CD4-positive, alpha-beta T cell (primary cell): ENCODE results near the gene SH3BGRL2. TPM values are rescaled to one million over a fixed set of nuclear protein-coding genes. Genes with fewer than 3 reads are reported as not detected.

Experiments
- ATAC-seq: fragments of 200-7000 bp; cut with Tn5 transposase; one replicate; pipeline ENCODE4 v1.10.0; 2022; ENCODE audit warnings: mild to moderate bottlenecking; ENCODE audit not compliant: poor library complexity
- CTCF ChIA-PET: fragments of 350-600 bp; sonication (Branson Sonifier 250); formaldehyde crosslinking; loops from one replicate; lab custom pipeline; 2021; ENCODE audit warnings: antibody characterized with exemption, inconsistent platforms; lab: Charles Lee
- POLR2A ChIA-PET: fragments of 350-600 bp; sonication (Branson Sonifier 250); formaldehyde crosslinking; loops from one replicate; lab custom pipeline; 2021; ENCODE audit warnings: antibody characterized with exemption, inconsistent platforms; lab: Charles Lee
- DNase-seq, 14 experiments: peaks; one replicate each; pipeline ENCODE4 v3.0.0-alpha.2; 2013 to 2020; ENCODE audit warnings: mixed read lengths in 2 of 14
- H3K27ac ChIP-seq, 2 donors: one replicate each; pipeline versions ENCODE4 v1.5.1 to v1.7.0; 2013; ENCODE audit warnings: low read length in 2 of 2, low read depth in 1 of 2, mild to moderate bottlenecking in 1 of 2
- H3K27me3 ChIP-seq, 2 experiments: 1 replicate in 1 of 2; 2 replicates in 1 of 2; pipeline versions ENCODE4 v1.6.1 to v1.7.0; 2013; ENCODE audit warnings: low read length in 2 of 2, control low read depth in 1 of 2, mild to moderate bottlenecking in 1 of 2, moderate library complexity in 1 of 2; ENCODE audit not compliant: insufficient read depth in 2 of 2, control insufficient read depth in 1 of 2
- H3K36me3 ChIP-seq: one replicate; pipeline ENCODE4 v1.6.1; 2013; ENCODE audit warnings: low read length, control low read depth; ENCODE audit not compliant: insufficient read depth
- H3K4me1 ChIP-seq: one replicate; pipeline ENCODE4 v1.6.1; 2013; ENCODE audit warnings: low read length, control low read depth; ENCODE audit not compliant: insufficient read depth
- H3K4me3 ChIP-seq: one replicate; pipeline ENCODE4 v1.5.1; 2013; ENCODE audit warnings: mild to moderate bottlenecking, low read length, moderate library complexity
- H3K9me3 ChIP-seq, 2 experiments: 1 replicate in 1 of 2; 2 replicates in 1 of 2; pipeline versions ENCODE4 v1.6.1 to v1.7.0; 2013; ENCODE audit warnings: low read length in 2 of 2, mild to moderate bottlenecking in 2 of 2, control low read depth in 1 of 2, moderate library complexity in 1 of 2; ENCODE audit not compliant: control insufficient read depth in 1 of 2, insufficient read depth in 1 of 2
- H3K27ac Mint-ChIP-seq: one replicate; pipeline ENCODE4 v1.8.0; 2020; ENCODE audit warnings: mixed read lengths
- H3K27me3 Mint-ChIP-seq: one replicate; pipeline ENCODE4 v1.8.0; 2021; ENCODE audit warnings: mixed read lengths
- H3K36me3 Mint-ChIP-seq: one replicate; pipeline ENCODE4 v1.8.0; 2021; ENCODE audit warnings: low read depth, mixed read lengths
- H3K4me1 Mint-ChIP-seq: one replicate; pipeline ENCODE4 v1.8.0; 2021; ENCODE audit warnings: low read depth, mixed read lengths
- H3K4me3 Mint-ChIP-seq: one replicate; pipeline ENCODE4 v1.8.0; 2020; ENCODE audit warnings: mild to moderate bottlenecking, mixed read lengths
- H3K9me3 Mint-ChIP-seq: one replicate; pipeline ENCODE4 v1.8.0; 2020; ENCODE audit warnings: mixed read lengths
- CTCF ChIP-seq: fragments of 200-600 bp; IDR thresholded peaks from one replicate; pipeline ENCODE4 v1.8.0; 2022; ENCODE audit warnings: antibody characterized with exemption, mild to moderate bottlenecking
- intact Hi-C, 2 experiments: fragments of 100-400 bp; cut with DNase I in 1 of 2; cut with micrococcal nuclease in 1 of 2; formaldehyde crosslinking; loops; one replicate each; pipeline versions ENCODE4 v1.15.1 to v1.9.0; 2023 to 2025; cut with DNase I, micrococcal nuclease
- total RNA-seq, 174 experiments: library from RNA in 2 of 174; stranded (reverse) in 2 of 174; gene quantifications; one replicate each; pipeline ENCODE4 v1.2.3 and lab custom pipeline; 2021 to 2026

SH3BGRL2 gene
- total RNA-seq, 2 experiments from 2014 or later, result 0.25 to 0.38 TPM

DNA sequence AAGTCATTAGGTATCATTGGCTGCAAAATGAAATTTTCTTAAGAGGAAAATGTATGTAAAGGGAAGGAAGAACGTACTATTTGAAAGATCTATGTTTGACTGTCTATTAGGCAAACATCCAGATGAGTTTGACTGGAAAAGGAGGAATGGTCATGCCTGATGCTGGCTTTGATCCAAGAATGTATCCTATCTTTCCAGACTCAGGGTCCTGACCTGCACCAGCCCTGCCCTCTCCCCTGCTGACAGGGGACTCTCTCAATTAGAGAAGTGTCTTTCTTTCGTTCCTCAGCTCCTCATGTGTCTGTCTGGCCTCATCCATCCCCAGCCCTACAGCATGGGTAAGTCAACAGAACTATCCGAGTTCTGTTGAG, 21.9 kb upstream of the SH3BGRL2 start:
- no peak overlapping the region for H3K27ac Mint-ChIP-seq
- no peaks in the 10 kb centered on the region for H3K27me3 ChIP-seq
- no peak for ATAC-seq
- H3K27ac ChIP-seq, result no peak overlapping the region
- no peaks in the 10 kb centered on the region for H3K4me1 Mint-ChIP-seq
- H3K4me3 ChIP-seq, result no peak overlapping the region
- H3K9me3 Mint-ChIP-seq, result no peaks in the 10 kb centered on the region
- ChIA-PET CTCF (no interaction called here), POLR2A (no interaction called here)
- H3K4me3 Mint-ChIP-seq, result no peak overlapping the region
- no peaks in the 10 kb centered on the region for H3K9me3 ChIP-seq
- DNase-seq, result no peak
- no peaks in the 10 kb centered on the region for H3K36me3 Mint-ChIP-seq
- intact Hi-C loops, result no loop called here
- no peaks in the 10 kb centered on the region for H3K4me1 ChIP-seq
- no peaks in the 10 kb centered on the region for H3K36me3 ChIP-seq
- TF ChIP-seq CTCF, result no peak
- no peaks in the 10 kb centered on the region for H3K27me3 Mint-ChIP-seq

- H3K27me3 ChIP-seq, result no peaks in the 10 kb centered on the region
- no peaks in the 10 kb centered on the region for H3K27me3 Mint-ChIP-seq
- ChIA-PET POLR2A (no interaction called here), CTCF (no interaction called here)
- H3K9me3 Mint-ChIP-seq, result no peaks in the 10 kb centered on the region
- DNase-seq (no peak), ATAC-seq (no peak)
- H3K9me3 ChIP-seq, result no peaks in the 10 kb centered on the region
- no peaks in the 10 kb centered on the region for H3K36me3 Mint-ChIP-seq
- H3K4me3 ChIP-seq, result no peak overlapping the region
- H3K4me1 ChIP-seq, result no peaks in the 10 kb centered on the region
- no peaks in the 10 kb centered on the region for H3K4me1 Mint-ChIP-seq
- H3K27ac ChIP-seq, result no peak overlapping the region
- no peak for TF ChIP-seq CTCF
- intact Hi-C loops, result no loop called here
- no peak overlapping the region for H3K4me3 Mint-ChIP-seq
- H3K27ac Mint-ChIP-seq, result no peak overlapping the region
- no peaks in the 10 kb centered on the region for H3K36me3 ChIP-seq
Measured at GRCh38 chr6:79610306-79611009, 20.7 kb upstream of the SH3BGRL2 start.

DNA sequence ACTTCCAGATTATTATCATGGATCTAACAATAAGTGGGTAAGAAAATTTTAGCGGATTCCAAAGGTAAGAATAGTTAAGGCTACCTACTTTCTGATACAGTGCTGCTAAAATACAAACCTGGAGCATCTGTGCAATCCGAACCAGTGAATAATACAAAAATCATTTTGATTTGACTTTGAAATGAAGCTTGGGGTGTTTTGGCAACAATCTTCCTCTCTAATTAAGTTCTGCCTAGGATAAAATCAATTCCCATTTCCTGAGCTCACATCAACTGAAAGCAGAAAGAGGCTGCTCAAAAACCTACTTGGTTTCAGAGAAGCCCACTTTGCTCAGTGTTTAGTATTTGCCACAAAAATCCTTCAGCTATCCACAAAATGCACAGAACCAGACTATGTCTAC, 18.7 kb upstream of the SH3BGRL2 start:
- no peaks in the 10 kb centered on the region for H3K36me3 ChIP-seq
- intact Hi-C loops, result no loop called here
- ChIA-PET CTCF (no interaction called here), POLR2A (no interaction called here)
- Mint-ChIP-seq H3K4me3 (no peak overlapping the region), H3K9me3 (no peaks in the 10 kb centered on the region), H3K27ac (no peak overlapping the region), H3K36me3 (no peaks in the 10 kb centered on the region), H3K4me1 (no peaks in the 10 kb centered on the region), H3K27me3 (peaks cover 4% of the 10 kb centered on the region)
- H3K9me3 ChIP-seq, result no peaks in the 10 kb centered on the region
- peaks cover 0 to 8% of the 10 kb centered on the region in 2 experiments for H3K27me3 ChIP-seq
- no peak overlapping the region for H3K4me3 ChIP-seq
- H3K27ac ChIP-seq, result no peak overlapping the region
- TF ChIP-seq CTCF, result no peak
- ATAC-seq, result no peak
- H3K4me1 ChIP-seq, result no peaks in the 10 kb centered on the region
- no peak for DNase-seq
